K562 (cell line): ENCODE measurements around the gene IL9. TPM values are rescaled to one million over a fixed set of nuclear protein-coding genes. Genes with fewer than 3 reads are reported as not detected.

ENCODE experiments used
- ATAC-seq: fragments of 200-7000 bp; cut with Tn5 transposase; 3 replicates; pipeline ENCODE4 v1.9.1; 2020; ENCODE audit warnings: moderate library complexity
- BruUV-seq: library from RNA; stranded (reverse); fragments of 400-500 nt; replicated peaks from 2 replicates; lab custom pipeline; 2021; lab: Mats Ljungman, UMichigan
- CTCF ChIA-PET: fragments of 300-600 bp; formaldehyde crosslinking; extraction: SDS; loops from one replicate; lab custom pipeline; 2021; ENCODE audit warnings: low intra/inter-chr PET ratio; lab: Yijun Ruan, JAX
- POLR2A ChIA-PET: fragments of 300-600, 350-650 bp; sonication (Branson Sonifier 250); formaldehyde crosslinking; extraction: SDS; loops from one replicate; lab custom pipeline; 2021; ENCODE audit warnings: antibody characterized with exemption, inconsistent platforms; lab: Yijun Ruan, JAX
- DNase-seq, 4 experiments: peaks; one replicate each; pipeline versions ENCODE4 v3.0.0 to v3.0.0-alpha.2; 2011 to 2018; ENCODE audit warnings: low spot score in 3 of 4, mixed read lengths in 3 of 4; ENCODE audit errors: extremely low read depth in 1 of 4
- FAIRE-seq: peaks from 2 replicates; lab custom pipeline; 2011; peaks lifted over from hg19 to GRCh38; lab: Jason Lieb, UNC
- H2AFZ ChIP-seq: 2 replicates; pipeline ENCODE4 v1.6.0; 2011; ENCODE audit warnings: low read depth, low read length, control low read depth, inconsistent platforms
- H3K27ac ChIP-seq: fragments of 200-600 bp; 3 replicates; pipeline ENCODE4 v1.8.0; 2011; ENCODE audit warnings: low read depth, mild to moderate bottlenecking, control low read depth, inconsistent platforms, low read length, moderate library complexity, mixed read lengths; ENCODE audit errors: extremely low read depth
- H3K27me3 ChIP-seq, 2 experiments: fragments of 300-600 bp in 1 of 2; 2 replicates in 1 of 2; 3 replicates in 1 of 2; pipeline versions ENCODE4 v1.6.0 to v1.8.0; 2011; ENCODE audit warnings: inconsistent platforms in 2 of 2, low read length in 2 of 2, mild to moderate bottlenecking in 1 of 2, mixed read lengths in 1 of 2, moderate library complexity in 1 of 2; ENCODE audit not compliant: control insufficient read depth in 2 of 2, insufficient read depth in 2 of 2
- H3K36me3 ChIP-seq: fragments of 300-600 bp; 3 replicates; pipeline ENCODE4 v1.8.0; 2011; ENCODE audit warnings: mild to moderate bottlenecking, low read length, inconsistent platforms; ENCODE audit not compliant: control insufficient read depth, insufficient read depth
- H3K4me1 ChIP-seq, 2 experiments: fragments of 200-600 bp in 1 of 2; replicated peaks in 1 of 2; 2 replicates in 1 of 2; 3 replicates in 1 of 2; pipeline versions ENCODE4 v1.5.1 to v1.8.0; 2011; ENCODE audit warnings: inconsistent platforms in 2 of 2, low read length in 2 of 2, mild to moderate bottlenecking in 1 of 2, mixed read lengths in 1 of 2, moderate library complexity in 1 of 2; ENCODE audit not compliant: control insufficient read depth in 2 of 2, insufficient read depth in 2 of 2
- H3K4me2 ChIP-seq: 2 replicates; pipeline ENCODE4 v1.6.1; 2011; ENCODE audit warnings: low read length, control low read depth, inconsistent platforms, mixed read lengths; ENCODE audit not compliant: insufficient read depth
- H3K4me3 ChIP-seq: fragments of 200-600 bp; sonication (generic), shearing (Covaris generic); 2 replicates; pipeline ENCODE4 v1.5.1; 2016; ENCODE audit warnings: control low read depth, inconsistent platforms
- H3K79me2 ChIP-seq: fragments of 200-600 bp; 3 replicates; pipeline ENCODE4 v1.8.0; 2011; ENCODE audit warnings: low read length, inconsistent platforms; ENCODE audit not compliant: control insufficient read depth, insufficient read depth
- H3K9ac ChIP-seq, 2 experiments: 2 replicates each; pipeline versions ENCODE4 v1.6.0 to v1.6.1; 2011; ENCODE audit warnings: low read depth in 2 of 2, low read length in 2 of 2, control low read depth in 1 of 2, inconsistent platforms in 1 of 2, mild to moderate bottlenecking in 1 of 2, mixed read lengths in 1 of 2; ENCODE audit not compliant: insufficient read depth in 1 of 2
- H3K9me1 ChIP-seq: one replicate; pipeline ENCODE4 v1.6.0; 2011; ENCODE audit warnings: inconsistent platforms, mild to moderate bottlenecking, low read length, moderate library complexity; ENCODE audit not compliant: control insufficient read depth, insufficient read depth
- H3K9me3 ChIP-seq: replicated peaks from 2 replicates; pipeline ENCODE4 v1.5.1; 2011; ENCODE audit warnings: low read depth, low read length, inconsistent platforms; ENCODE audit not compliant: control insufficient read depth, insufficient read depth
- H4K20me1 ChIP-seq: replicated peaks from 2 replicates; pipeline ENCODE4 v1.6.1; 2011; ENCODE audit warnings: low read length, inconsistent platforms, mixed read lengths; ENCODE audit not compliant: control insufficient read depth, insufficient read depth
- CCAR2 ChIP-seq: fragments of 200-400 bp; formaldehyde crosslinking; IDR thresholded peaks from 2 replicates; pipeline ENCODE4 v1.6.1; 2017; ENCODE audit warnings: mild to moderate bottlenecking, low read depth, low read length
- DIDO1 ChIP-seq: fragments of 450-650 bp; IDR thresholded peaks from 2 replicates; pipeline ENCODE4 v1.6.1; 2016; ENCODE audit warnings: low read depth, missing biosample characterization, missing genetic modification characterization
- FOXP1 ChIP-seq: sonication (generic); formaldehyde crosslinking; IDR thresholded peaks from 2 replicates; pipeline ENCODE4 v1.8.0; 2022; ENCODE audit warnings: mild to moderate bottlenecking, missing genetic modification reagents
- HNRNPK ChIP-seq: fragments of 200-400 bp; formaldehyde crosslinking; IDR thresholded peaks from one replicate; pipeline ENCODE4 v1.6.1; 2018; ENCODE audit warnings: mild to moderate bottlenecking, low read depth, low read length; ENCODE audit not compliant: poor library complexity, severe bottlenecking
- HNRNPLL ChIP-seq: fragments of 200-400 bp; formaldehyde crosslinking; IDR thresholded peaks from 2 replicates; pipeline ENCODE4 v1.6.1; 2017; ENCODE audit warnings: low read length, low read depth, mild to moderate bottlenecking; ENCODE audit not compliant: poor library complexity, severe bottlenecking
- KDM2B ChIP-seq: fragments of 250-450 bp; sonication (Bioruptor Pico); IDR thresholded peaks from 2 replicates; pipeline ENCODE4 v1.8.0; 2021; ENCODE audit warnings: mild to moderate bottlenecking, moderate library complexity
- KLF1 ChIP-seq: fragments of 450-650 bp; IDR thresholded peaks from 2 replicates; pipeline ENCODE4 v1.6.1; 2016; ENCODE audit warnings: missing genetic modification characterization, missing compliant biosample characterization
- MAFG ChIP-seq: fragments of 450-650 bp; conservative IDR thresholded peaks from 2 replicates; pipeline ENCODE4 v1.6.1; 2016; ENCODE audit warnings: missing genetic modification characterization, missing compliant biosample characterization
- MYBL2 ChIP-seq, 2 experiments: fragments of 450-650 bp in 1 of 2; sonication (generic) in 1 of 2; formaldehyde crosslinking in 1 of 2; IDR thresholded peaks; 2 replicates each; pipeline versions ENCODE4 v1.6.1 to v1.8.1; 2017 to 2022; ENCODE audit warnings: borderline replicate concordance in 1 of 2, inconsistent platforms in 1 of 2, low read depth in 1 of 2, mild to moderate bottlenecking in 1 of 2, missing genetic modification reagents in 1 of 2, moderate library complexity in 1 of 2
- NCOR1 ChIP-seq: fragments of 450-650 bp; IDR thresholded peaks from 2 replicates; pipeline ENCODE4 v1.6.1; 2016; ENCODE audit warnings: mild to moderate bottlenecking, moderate library complexity
- TAF1 ChIP-seq: IDR thresholded peaks from 2 replicates; pipeline ENCODE4 v1.6.1; 2011; ENCODE audit warnings: mild to moderate bottlenecking, low read length, moderate library complexity; ENCODE audit not compliant: insufficient read depth, control insufficient read depth, severe bottlenecking; ENCODE audit errors: extremely low read depth
- ZKSCAN3 ChIP-seq: fragments of 250-450 bp; sonication (Bioruptor Pico); IDR thresholded peaks from 2 replicates; pipeline ENCODE4 v1.4.0; 2020
- ZNF699 ChIP-seq: fragments of 250-450 bp; sonication (Bioruptor Pico); IDR thresholded peaks from 2 replicates; pipeline ENCODE4 v1.8.0; 2021; ENCODE audit warnings: mild to moderate bottlenecking, moderate library complexity; ENCODE audit not compliant: insufficient replicate concordance
- ZNF707 ChIP-seq: fragments of 250-450 bp; sonication (Bioruptor Pico); conservative IDR thresholded peaks from 2 replicates; pipeline ENCODE4 v1.8.0; 2022; ENCODE audit warnings: inconsistent platforms, mild to moderate bottlenecking, moderate library complexity
- WGBS: fragments of 100-300 bp; shearing (Covaris generic); methylation state at CpG from one replicate; pipeline ENCODE4 v1.1.6; 2016; ENCODE audit warnings: low coverage, mixed read lengths; ENCODE audit not compliant: insufficient coverage; ENCODE audit errors: missing lambda C conversion rate; 5-methylcytosine and 5-hydroxymethylcytosine counted together
- in situ Hi-C: fragments of 300-500 bp; cut with MboI; formaldehyde crosslinking; loops from 4 replicates; pipeline ENCODE4 v1.15.0; 2018; ENCODE audit warnings: inconsistent platforms, mixed read lengths
- intact Hi-C: fragments of 100-400 bp; cut with micrococcal nuclease; formaldehyde crosslinking; loops from 2 replicates; pipeline ENCODE4 v1.14.2; 2022
- polyA plus RNA-seq, 8 experiments: library from polyadenylated mRNA; depleted of rRNA in 4 of 8; stranded (reverse) in 5 of 8; unstranded in 3 of 8; fragments of >200 nt; fragmentation: Nextera tagmentation in 2 of 8; fragmentation: Illumina TruSeq in 1 of 8; extraction: Ambion mirVana in 2 of 8; extraction: Trizol in 1 of 8; gene quantifications; 2 replicates each; pipeline versions ENCODE4 v1.2.1 to v1.2.3, GENCODE V29; 2011 to 2014; ENCODE audit warnings: inconsistent platforms in 1 of 8, missing spikeins in 1 of 8
- total RNA-seq, 7 experiments: library from RNA; depleted of rRNA in 6 of 7; stranded (reverse); fragments of >200 nt in 6 of 7; fragmentation: Illumina TruSeq in 2 of 7; extraction: Trizol in 2 of 7; gene quantifications; 2 replicates each; pipeline versions ENCODE4 v1.2.1 to v1.2.3, GENCODE V29; 2011 to 2021; ENCODE audit warnings: low replicate concordance in 1 of 7
- TF ChIP-seq, protein P1 (sequence below), 2 experiments: IDR thresholded peaks in 1 of 2; conservative IDR thresholded peaks in 1 of 2; 2 replicates each; pipeline ENCODE4 v1.6.1; 2016; ENCODE audit warnings: low read depth in 2 of 2, mild to moderate bottlenecking in 1 of 2, missing compliant biosample characterization in 1 of 2, missing genetic modification characterization in 1 of 2, moderate library complexity in 1 of 2
- TF ChIP-seq, protein P2 (sequence below): fragments of 250-450 bp; sonication (Bioruptor Pico); IDR thresholded peaks from 2 replicates; pipeline ENCODE4 v1.5.0; 2021
- TF ChIP-seq, protein P3 (sequence below): fragments of 250-450 bp; sonication (Bioruptor Pico); IDR thresholded peaks from 2 replicates; pipeline ENCODE4 v1.4.0; 2020

Gene IL9
- total and polyA plus RNA-seq, 9 of the 15 experiments (the other 6 are each of a cell fraction or from before 2014, with no cell fraction given), result not detected

DNA sequence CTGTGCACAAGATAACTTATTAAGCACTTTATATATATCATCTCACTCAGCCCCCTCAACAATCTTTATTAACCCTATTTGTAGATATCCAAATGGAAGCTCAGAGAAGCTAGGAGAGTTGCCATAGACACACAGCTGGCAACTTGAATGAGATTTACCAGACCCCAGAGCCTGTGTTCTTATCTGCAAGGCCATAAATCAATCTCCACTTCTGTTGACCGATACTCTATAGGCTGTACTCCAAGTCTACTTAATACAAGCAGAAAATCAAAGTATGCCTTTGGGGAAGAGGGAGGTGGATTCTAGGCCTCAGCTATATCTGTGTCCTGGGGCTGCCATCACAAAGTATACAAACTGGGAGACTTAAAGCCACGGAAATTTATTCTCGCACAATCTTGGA is 6.0 kb upstream of the IL9 start (continued):
- TF ChIP-seq, protein P1, sequence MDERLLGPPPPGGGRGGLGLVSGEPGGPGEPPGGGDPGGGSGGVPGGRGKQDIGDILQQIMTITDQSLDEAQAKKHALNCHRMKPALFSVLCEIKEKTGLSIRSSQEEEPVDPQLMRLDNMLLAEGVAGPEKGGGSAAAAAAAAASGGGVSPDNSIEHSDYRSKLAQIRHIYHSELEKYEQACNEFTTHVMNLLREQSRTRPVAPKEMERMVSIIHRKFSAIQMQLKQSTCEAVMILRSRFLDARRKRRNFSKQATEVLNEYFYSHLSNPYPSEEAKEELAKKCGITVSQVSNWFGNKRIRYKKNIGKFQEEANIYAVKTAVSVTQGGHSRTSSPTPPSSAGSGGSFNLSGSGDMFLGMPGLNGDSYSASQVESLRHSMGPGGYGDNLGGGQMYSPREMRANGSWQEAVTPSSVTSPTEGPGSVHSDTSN (CRISPR knock-in tag; IDR thresholded peaks at IDR 0.05; ENCODE audit: low read depth), result no peak
- TF ChIP-seq, protein P1 (tag; conservative IDR thresholded peaks at IDR 0.05; ENCODE audit: low read depth), result peak; percentile 29; the same call in 1 of the 2 replicates
- TF ChIP-seq, all 486 proteins: peak for 3

DNA sequence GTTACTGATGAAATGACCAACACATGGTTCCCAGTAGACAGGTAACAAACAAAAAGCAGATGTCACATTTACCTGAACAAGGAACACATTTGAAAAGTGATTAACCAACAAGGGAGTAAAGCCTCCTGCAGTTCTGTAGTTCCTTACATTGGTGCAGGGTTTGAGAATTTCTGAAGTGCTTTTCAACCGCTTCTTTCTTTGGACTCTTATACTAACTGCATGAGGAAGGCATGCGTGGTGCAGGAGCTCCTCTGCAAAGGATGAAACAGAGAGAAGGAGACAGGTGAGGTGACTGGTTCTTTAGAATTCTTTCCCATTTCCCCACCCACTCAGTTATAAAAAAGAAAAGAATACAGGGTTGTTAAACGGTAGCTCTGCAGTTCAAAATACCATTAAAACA is 4.6 kb upstream of the IL9 start:
- TF ChIP-seq KLF1 (tag) (no peak), KDM2B (CRISPR knock-in tag) (no peak), TAF1 (no peak), MAFG (no peak), ZNF707 (CRISPR knock-in tag) (no peak), MYBL2 (IDR thresholded peaks at IDR 0.05; ENCODE audit: low read depth) (no peak), MYBL2 (CRISPR knock-in tag; IDR thresholded peaks at IDR 0.05; ENCODE audit: borderline replicate concordance) (no peak), ZKSCAN3 (no peak), ZNF699 (no peak), DIDO1 (tag) (no peak), NCOR1 (no peak), HNRNPK (no peak), CCAR2 (no peak), HNRNPLL (no peak), FOXP1 (CRISPR knock-in tag) (no peak)
- TF ChIP-seq, protein P2, sequence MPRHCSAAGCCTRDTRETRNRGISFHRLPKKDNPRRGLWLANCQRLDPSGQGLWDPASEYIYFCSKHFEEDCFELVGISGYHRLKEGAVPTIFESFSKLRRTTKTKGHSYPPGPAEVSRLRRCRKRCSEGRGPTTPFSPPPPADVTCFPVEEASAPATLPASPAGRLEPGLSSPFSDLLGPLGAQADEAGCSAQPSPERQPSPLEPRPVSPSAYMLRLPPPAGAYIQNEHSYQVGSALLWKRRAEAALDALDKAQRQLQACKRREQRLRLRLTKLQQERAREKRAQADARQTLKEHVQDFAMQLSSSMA (CRISPR knock-in tag), result no peak
- TF ChIP-seq, protein P3, sequence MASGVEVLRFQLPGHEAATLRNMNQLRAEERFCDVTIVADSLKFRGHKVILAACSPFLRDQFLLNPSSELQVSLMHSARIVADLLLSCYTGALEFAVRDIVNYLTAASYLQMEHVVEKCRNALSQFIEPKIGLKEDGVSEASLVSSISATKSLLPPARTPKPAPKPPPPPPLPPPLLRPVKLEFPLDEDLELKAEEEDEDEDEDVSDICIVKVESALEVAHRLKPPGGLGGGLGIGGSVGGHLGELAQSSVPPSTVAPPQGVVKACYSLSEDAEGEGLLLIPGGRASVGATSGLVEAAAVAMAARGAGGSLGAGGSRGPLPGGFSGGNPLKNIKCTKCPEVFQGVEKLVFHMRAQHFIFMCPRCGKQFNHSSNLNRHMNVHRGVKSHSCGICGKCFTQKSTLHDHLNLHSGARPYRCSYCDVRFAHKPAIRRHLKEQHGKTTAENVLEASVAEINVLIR, result no peak

More for the DNA sequence above, 4.6 kb upstream of the IL9 start:
- no peaks in the 10 kb centered on the region for H3K9me1 ChIP-seq
- intact Hi-C loops, result no loop called here
- ATAC-seq (no peak), FAIRE-seq (no peak), DNase-seq (no peak)
- H3K36me3 ChIP-seq, result no peaks in the 10 kb centered on the region
- ChIA-PET POLR2A (no interaction called here), CTCF (no interaction called here)
- H3K9ac ChIP-seq, result no peak overlapping the region
- peaks cover 0 to 23% of the 10 kb centered on the region in 2 experiments; a peak in 2 of 5 replicates for H3K27me3 ChIP-seq
- BruUV-seq, result no TSS peak
- peaks cover 0 to 4% of the 10 kb centered on the region in 2 experiments; a peak in 1 of 5 replicates for H3K4me1 ChIP-seq
- WGBS, result 0% methylated on average over 3 of the region's 3 CpGs
- no peaks in the 10 kb centered on the region for H3K79me2 ChIP-seq
- H2AFZ ChIP-seq, result no peak overlapping the region
- no peak overlapping the region for H3K4me3 ChIP-seq
- in situ Hi-C loops, result no loop called here
- no peaks in the 10 kb centered on the region for H4K20me1 ChIP-seq
- no peak overlapping the region for H3K4me2 ChIP-seq
- no peaks in the 10 kb centered on the region for H3K9me3 ChIP-seq
- H3K27ac ChIP-seq, result no peak overlapping the region
